ENCODE results near the gene PLAAT4. TPM values are rescaled to one million over a fixed set of nuclear protein-coding genes. Genes with fewer than 3 reads are reported as not detected.

The PLAAT4 gene
- total and polyA plus RNA-seq, 2 donors from 2014 or later = 111 to 579 TPM

DNA sequence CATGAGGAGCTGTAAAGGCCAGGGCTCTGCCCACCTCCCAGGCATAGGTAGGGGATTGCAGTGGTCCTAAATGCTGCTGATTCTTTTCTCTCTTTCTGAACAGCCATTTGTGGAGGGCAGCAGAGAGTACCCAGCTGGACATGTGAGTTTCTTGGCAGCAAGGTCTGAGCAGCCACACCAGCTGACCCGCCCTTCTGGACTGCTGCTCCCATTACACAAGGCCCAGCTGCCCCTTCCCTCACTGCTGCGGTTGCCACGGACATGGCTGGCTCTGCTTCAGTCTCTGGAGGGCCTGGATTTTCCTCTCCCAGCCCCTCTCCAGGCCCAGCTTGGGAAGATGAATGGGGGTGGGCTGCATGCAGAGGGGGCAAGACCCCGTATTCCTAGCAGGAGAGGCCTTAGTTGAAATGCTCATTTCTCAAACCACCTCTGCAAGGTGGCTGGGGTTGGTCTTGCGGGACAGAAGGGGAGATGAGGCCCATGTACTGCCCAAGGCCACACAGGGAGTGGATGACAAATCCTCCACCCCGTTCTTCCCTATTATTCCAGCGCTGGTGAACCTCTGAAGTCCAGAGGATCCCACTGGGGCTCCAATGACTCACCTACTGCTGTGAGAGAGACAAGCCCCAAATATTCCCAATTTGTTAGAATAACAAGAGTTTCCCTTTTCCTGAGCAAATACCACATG is 26.1 kb upstream of the PLAAT4 start:
- TF ChIP-seq, protein P1, sequence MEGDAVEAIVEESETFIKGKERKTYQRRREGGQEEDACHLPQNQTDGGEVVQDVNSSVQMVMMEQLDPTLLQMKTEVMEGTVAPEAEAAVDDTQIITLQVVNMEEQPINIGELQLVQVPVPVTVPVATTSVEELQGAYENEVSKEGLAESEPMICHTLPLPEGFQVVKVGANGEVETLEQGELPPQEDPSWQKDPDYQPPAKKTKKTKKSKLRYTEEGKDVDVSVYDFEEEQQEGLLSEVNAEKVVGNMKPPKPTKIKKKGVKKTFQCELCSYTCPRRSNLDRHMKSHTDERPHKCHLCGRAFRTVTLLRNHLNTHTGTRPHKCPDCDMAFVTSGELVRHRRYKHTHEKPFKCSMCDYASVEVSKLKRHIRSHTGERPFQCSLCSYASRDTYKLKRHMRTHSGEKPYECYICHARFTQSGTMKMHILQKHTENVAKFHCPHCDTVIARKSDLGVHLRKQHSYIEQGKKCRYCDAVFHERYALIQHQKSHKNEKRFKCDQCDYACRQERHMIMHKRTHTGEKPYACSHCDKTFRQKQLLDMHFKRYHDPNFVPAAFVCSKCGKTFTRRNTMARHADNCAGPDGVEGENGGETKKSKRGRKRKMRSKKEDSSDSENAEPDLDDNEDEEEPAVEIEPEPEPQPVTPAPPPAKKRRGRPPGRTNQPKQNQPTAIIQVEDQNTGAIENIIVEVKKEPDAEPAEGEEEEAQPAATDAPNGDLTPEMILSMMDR (IDR thresholded peaks at IDR 0.05; ENCODE audit: borderline replicate concordance, extremely low read depth, insufficient read depth) = no peak
- intact Hi-C loops (cut with DNase I) = no loop called here
- Histone ChIP-seq H3K36me3 (ENCODE audit: control insufficient read depth in 2 of 3, insufficient read depth in 3 of 3, low read length in 3 of 3) (no peaks in the 10 kb centered on the region), H3K9me3 (ENCODE audit: control insufficient read depth in 2 of 3, insufficient read depth in 1 of 3, low read length in 3 of 3) (no peaks in the 10 kb centered on the region), H3K9ac (ENCODE audit: low read length in 3 of 3) (no peak overlapping the region), H3K27ac (ENCODE audit: low read depth in 2 of 2, low read length in 2 of 2) (peak overlapping the region; percentile 43 to 51), H3K4me1 (ENCODE audit: control insufficient read depth in 2 of 3, insufficient read depth in 2 of 3, low read depth in 1 of 3, low read length in 3 of 3) (peaks cover 0 to 5% (median 4%) of the 10 kb centered on the region in 3 donors), H3K27me3 (ENCODE audit: control insufficient read depth, insufficient read depth, low read length) (no peaks in the 10 kb centered on the region), H3K4me3 (ENCODE audit: low read length in 3 of 3) (no peak overlapping the region)
- no peak for FAIRE-seq
- no peak for DNase-seq

DNA sequence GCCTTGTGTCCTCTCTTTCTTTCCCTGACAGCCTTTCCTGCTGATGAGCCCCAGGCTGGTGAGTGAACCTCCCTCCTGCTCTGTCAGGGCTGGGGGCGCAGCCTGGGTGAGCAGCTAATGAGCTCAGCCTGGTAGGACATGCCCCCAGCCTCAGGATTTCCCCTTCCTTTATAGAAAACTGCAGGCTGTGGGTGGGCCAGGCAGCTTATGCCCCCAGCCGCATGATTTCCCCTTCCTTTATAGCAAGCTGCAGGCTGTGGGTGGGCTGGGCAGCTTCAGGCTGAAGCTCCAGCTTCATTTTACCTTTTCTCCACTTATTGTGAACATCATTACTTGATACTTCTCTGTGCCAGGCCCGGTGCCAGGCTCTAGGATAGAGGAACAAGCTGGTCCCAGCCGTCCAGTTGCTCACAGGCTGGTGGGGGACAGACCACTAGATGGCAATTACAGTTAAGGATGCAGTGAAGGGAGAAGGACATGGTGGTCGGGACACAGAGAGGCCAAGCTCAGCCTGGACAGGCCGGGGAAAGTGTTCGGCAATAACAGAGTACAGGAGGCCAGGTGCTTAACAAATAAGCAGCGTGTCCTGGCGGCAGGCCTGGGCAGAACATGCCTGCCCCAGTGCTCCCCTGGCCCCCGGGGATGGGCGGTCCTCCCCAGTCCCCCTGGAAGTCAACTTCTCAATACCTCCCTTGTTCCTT is 25.4 kb upstream of the PLAAT4 start:
- intact Hi-C loops (cut with DNase I) = no loop called here
- peak overlapping the region in 1 of 2 donors; percentile 43 for H3K27ac ChIP-seq (ENCODE audit: low read depth in 2 of 2, low read length in 2 of 2)
- H3K4me3 ChIP-seq (ENCODE audit: low read length in 3 of 3) = no peak overlapping the region
- FAIRE-seq = no peak
- no peaks in the 10 kb centered on the region for H3K9me3 ChIP-seq (ENCODE audit: control insufficient read depth in 2 of 3, insufficient read depth in 1 of 3, low read length in 3 of 3)
- H3K27me3 ChIP-seq (ENCODE audit: control insufficient read depth, insufficient read depth, low read length) = no peaks in the 10 kb centered on the region
- H3K4me1 ChIP-seq (ENCODE audit: control insufficient read depth in 2 of 3, insufficient read depth in 2 of 3, low read depth in 1 of 3, low read length in 3 of 3) = peaks cover 0 to 5% (median 3%) of the 10 kb centered on the region in 3 donors
- no peak overlapping the region for H3K9ac ChIP-seq (ENCODE audit: low read length in 3 of 3)
- no peaks in the 10 kb centered on the region for H3K36me3 ChIP-seq (ENCODE audit: control insufficient read depth in 2 of 3, insufficient read depth in 3 of 3, low read length in 3 of 3)
- TF ChIP-seq, protein P1 (IDR thresholded peaks at IDR 0.05; ENCODE audit: borderline replicate concordance, extremely low read depth, insufficient read depth) = no peak
- no peak for DNase-seq

DNA sequence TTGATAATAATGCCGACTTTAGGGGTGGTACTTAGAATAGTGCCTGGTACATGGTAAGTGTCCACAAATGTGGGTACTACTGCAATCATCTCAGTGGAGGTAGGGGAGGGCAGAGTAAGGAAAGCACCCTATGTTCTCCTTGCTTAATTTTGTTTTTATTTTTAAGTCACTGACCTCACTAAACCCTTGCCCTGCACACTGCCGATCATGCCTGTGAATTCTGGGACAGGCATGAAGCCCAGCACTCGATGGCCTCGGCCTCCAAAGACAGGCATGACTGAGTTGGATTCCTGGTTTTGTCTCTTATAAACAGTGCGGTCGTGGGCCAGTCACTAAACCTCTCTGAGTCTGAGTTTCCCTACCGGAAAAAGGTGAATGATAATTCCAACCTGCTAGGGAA is 23.8 kb upstream of the PLAAT4 start:
- H3K4me1 ChIP-seq (ENCODE audit: control insufficient read depth in 2 of 3, insufficient read depth in 2 of 3, low read depth in 1 of 3, low read length in 3 of 3) = peaks cover 0 to 5% (median 2%) of the 10 kb centered on the region in 3 donors
- intact Hi-C loops (cut with DNase I) = no loop called here
- H3K9ac ChIP-seq (ENCODE audit: low read length in 3 of 3) = no peak overlapping the region
- no peak overlapping the region for H3K27ac ChIP-seq (ENCODE audit: low read depth in 2 of 2, low read length in 2 of 2)
- FAIRE-seq = no peak
- DNase-seq = no peak
- no peaks in the 10 kb centered on the region for H3K9me3 ChIP-seq (ENCODE audit: control insufficient read depth in 2 of 3, insufficient read depth in 1 of 3, low read length in 3 of 3)
- no peaks in the 10 kb centered on the region for H3K36me3 ChIP-seq (ENCODE audit: control insufficient read depth in 2 of 3, insufficient read depth in 3 of 3, low read length in 3 of 3)
- H3K4me3 ChIP-seq (ENCODE audit: low read length in 3 of 3) = no peak overlapping the region
- H3K27me3 ChIP-seq (ENCODE audit: control insufficient read depth, insufficient read depth, low read length) = no peaks in the 10 kb centered on the region
- TF ChIP-seq, protein P1 (IDR thresholded peaks at IDR 0.05; ENCODE audit: borderline replicate concordance, extremely low read depth, insufficient read depth) = no peak

Measured in kidney (tissue), 14 donors.